Activated CD8-positive, alpha-beta T cell treated with anti-CD3 and anti-CD28 coated beads for 36 hours (primary cell): ENCODE results near the gene GIMD1. TPM values are rescaled to one million over a fixed set of nuclear protein-coding genes. Genes with fewer than 3 reads are reported as not detected.

Source experiments
- ATAC-seq: fragments of 200-7000 bp; cut with Tn5 transposase; one replicate; pipeline ENCODE4 v1.10.0; 2021; ENCODE audit warnings: mild to moderate bottlenecking, moderate library complexity
- CTCF ChIA-PET: fragments of 350-600 bp; sonication (Branson Sonifier 250); formaldehyde crosslinking; loops from one replicate; lab custom pipeline; 2021; ENCODE audit warnings: antibody characterized with exemption; lab: Charles Lee
- POLR2A ChIA-PET: fragments of 350-600 bp; sonication (Branson Sonifier 250); formaldehyde crosslinking; loops from one replicate; lab custom pipeline; 2021; ENCODE audit warnings: antibody characterized with exemption; lab: Charles Lee
- DNase-seq: peaks from one replicate; pipeline ENCODE4 v3.0.0-alpha.2; 2020
- H3K27ac Mint-ChIP-seq: one replicate; pipeline ENCODE4 v1.8.0; 2021; ENCODE audit warnings: mild to moderate bottlenecking, mixed read lengths
- H3K27me3 Mint-ChIP-seq: one replicate; pipeline ENCODE4 v1.8.0; 2021; ENCODE audit warnings: mixed read lengths
- H3K36me3 Mint-ChIP-seq: one replicate; pipeline ENCODE4 v1.8.0; 2021; ENCODE audit warnings: low read depth, mixed read lengths
- H3K4me1 Mint-ChIP-seq: one replicate; pipeline ENCODE4 v1.8.0; 2021; ENCODE audit warnings: low read depth, mixed read lengths
- H3K4me3 Mint-ChIP-seq: one replicate; pipeline ENCODE4 v1.8.0; 2021; ENCODE audit warnings: mild to moderate bottlenecking, moderate library complexity, mixed read lengths
- H3K9me3 Mint-ChIP-seq: one replicate; pipeline ENCODE4 v1.8.0; 2021; ENCODE audit warnings: mixed read lengths
- intact Hi-C: fragments of 100-400 bp; cut with micrococcal nuclease; formaldehyde crosslinking; loops from one replicate; pipeline ENCODE4 v1.10.0; 2022
- total RNA-seq, 2 experiments: library from RNA; stranded (reverse); gene quantifications; one replicate each; pipeline ENCODE4 v1.2.3, GENCODE V29; 2021
- TF ChIP-seq, protein P1 (sequence below): fragments of 200-600 bp; IDR thresholded peaks from one replicate; pipeline ENCODE4 v1.8.0; 2022; ENCODE audit warnings: antibody characterized with exemption, mild to moderate bottlenecking

Gene GIMD1
- total RNA-seq, 2 experiments from 2014 or later, result not detected

GRCh38 chr4:106340774-106341173 lies 27.8 kb downstream of the GIMD1 start:
- H3K4me1 Mint-ChIP-seq, result peaks cover 53% of the 10 kb centered on the region

GRCh38 chr4:106339431-106339830 lies 29.1 kb downstream of the GIMD1 start:
- Mint-ChIP-seq H3K4me1 (peaks cover 49% of the 10 kb centered on the region), H3K9me3 (peaks cover 20% of the 10 kb centered on the region), H3K36me3 (peaks cover 80% of the 10 kb centered on the region), H3K27me3 (no peaks in the 10 kb centered on the region), H3K27ac (no peak overlapping the region), H3K4me3 (no peak overlapping the region)
- TF ChIP-seq, protein P1, sequence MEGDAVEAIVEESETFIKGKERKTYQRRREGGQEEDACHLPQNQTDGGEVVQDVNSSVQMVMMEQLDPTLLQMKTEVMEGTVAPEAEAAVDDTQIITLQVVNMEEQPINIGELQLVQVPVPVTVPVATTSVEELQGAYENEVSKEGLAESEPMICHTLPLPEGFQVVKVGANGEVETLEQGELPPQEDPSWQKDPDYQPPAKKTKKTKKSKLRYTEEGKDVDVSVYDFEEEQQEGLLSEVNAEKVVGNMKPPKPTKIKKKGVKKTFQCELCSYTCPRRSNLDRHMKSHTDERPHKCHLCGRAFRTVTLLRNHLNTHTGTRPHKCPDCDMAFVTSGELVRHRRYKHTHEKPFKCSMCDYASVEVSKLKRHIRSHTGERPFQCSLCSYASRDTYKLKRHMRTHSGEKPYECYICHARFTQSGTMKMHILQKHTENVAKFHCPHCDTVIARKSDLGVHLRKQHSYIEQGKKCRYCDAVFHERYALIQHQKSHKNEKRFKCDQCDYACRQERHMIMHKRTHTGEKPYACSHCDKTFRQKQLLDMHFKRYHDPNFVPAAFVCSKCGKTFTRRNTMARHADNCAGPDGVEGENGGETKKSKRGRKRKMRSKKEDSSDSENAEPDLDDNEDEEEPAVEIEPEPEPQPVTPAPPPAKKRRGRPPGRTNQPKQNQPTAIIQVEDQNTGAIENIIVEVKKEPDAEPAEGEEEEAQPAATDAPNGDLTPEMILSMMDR, result no peak
- ATAC-seq, result no peak
- CTCF ChIA-PET, result no interaction called here
- DNase-seq, result no peak
- POLR2A ChIA-PET, result no interaction called here
- intact Hi-C loops, result no loop called here

More at GRCh38 chr4:106340774-106341173, 27.8 kb downstream of the GIMD1 start:
- Mint-ChIP-seq H3K36me3 (peaks cover 73% of the 10 kb centered on the region), H3K9me3 (peaks cover 20% of the 10 kb centered on the region), H3K27me3 (no peaks in the 10 kb centered on the region), H3K27ac (no peak overlapping the region), H3K4me3 (no peak overlapping the region)
- POLR2A ChIA-PET, result no interaction called here
- DNase-seq, result no peak
- intact Hi-C loops, result no loop called here
- TF ChIP-seq, protein P1, result no peak
- CTCF ChIA-PET, result no interaction called here
- no peak for ATAC-seq

- DNase-seq (no peak), ATAC-seq (no peak)
- TF ChIP-seq, protein P1, result no peak
- intact Hi-C loops, result no loop called here
- POLR2A ChIA-PET, result no interaction called here
- H3K27me3 Mint-ChIP-seq, result no peaks in the 10 kb centered on the region
- no peak overlapping the region for H3K4me3 Mint-ChIP-seq
- H3K27ac Mint-ChIP-seq, result no peak overlapping the region
- H3K36me3 Mint-ChIP-seq, result peaks cover 82% of the 10 kb centered on the region
- CTCF ChIA-PET, result interaction anchor here (1.1 kb wide), 1 partner anchor 72 kb away, joined by 3 read pairs; no protein-coding TSS in a partner anchor
- H3K4me1 Mint-ChIP-seq, result peaks cover 47% of the 10 kb centered on the region
- peaks cover 20% of the 10 kb centered on the region for H3K9me3 Mint-ChIP-seq
Observed at GRCh38 chr4:106338671-106339070, 29.9 kb downstream of the GIMD1 start.

- intact Hi-C loops, result no loop called here
Observed at GRCh38 chr4:106337916-106338315, 30.7 kb downstream of the GIMD1 start.

GRCh38 chr4:106336618-106337017 lies 32.0 kb downstream of the GIMD1 start:
- DNase-seq, result no peak
- Mint-ChIP-seq H3K4me3 (no peak overlapping the region), H3K27ac (no peak overlapping the region), H3K36me3 (peaks cover 81% of the 10 kb centered on the region), H3K4me1 (peaks cover 37% of the 10 kb centered on the region), H3K27me3 (no peaks in the 10 kb centered on the region), H3K9me3 (peaks cover 20% of the 10 kb centered on the region)
- ATAC-seq, result no peak
- POLR2A ChIA-PET, result interaction anchor here (0.6 to 0.7 kb wide), 2 partner anchors 85 to 1397 kb away, joined by 3 to 4 read pairs; no protein-coding TSS in a partner anchor
- TF ChIP-seq, protein P1, result no peak
- intact Hi-C loops, result no loop called here
- CTCF ChIA-PET, result no interaction called here

More at GRCh38 chr4:106337916-106338315, 30.7 kb downstream of the GIMD1 start:
- peaks cover 20% of the 10 kb centered on the region for H3K9me3 Mint-ChIP-seq
- no peak overlapping the region for H3K4me3 Mint-ChIP-seq
- TF ChIP-seq, protein P1, result no peak
- H3K27ac Mint-ChIP-seq, result no peak overlapping the region
- POLR2A ChIA-PET, result interaction anchor here (0.6 kb wide), 1 partner anchor 10 kb away, joined by 3 read pairs; no protein-coding TSS in a partner anchor
- H3K4me1 Mint-ChIP-seq, result peaks cover 43% of the 10 kb centered on the region
- peaks cover 83% of the 10 kb centered on the region for H3K36me3 Mint-ChIP-seq
- H3K27me3 Mint-ChIP-seq, result no peaks in the 10 kb centered on the region
- CTCF ChIA-PET, result interaction anchor here (1.1 kb wide), 1 partner anchor 72 kb away, joined by 3 read pairs; no protein-coding TSS in a partner anchor
- no peak for DNase-seq
- ATAC-seq, result no peak
